Right cardiac atrium (tissue), 5 donors: ENCODE data around the gene ABCE1. TPM values are rescaled to one million over a fixed set of nuclear protein-coding genes. Genes with fewer than 3 reads are reported as not detected.

Experiments used
- ATAC-seq, 2 donors: fragments of 200-7000 bp; cut with Tn5 transposase; one replicate each; pipeline versions ENCODE4 v1.8.0 to v1.9.1; 2020; ENCODE audit warnings: moderate library complexity in 2 of 2, mild to moderate bottlenecking in 1 of 2
- DNase-seq, 3 donors: peaks; one replicate each; pipeline ENCODE4 v3.0.0-alpha.2; 2020
- H3K27ac ChIP-seq: one replicate; pipeline ENCODE4 v1.5.1; 2013; ENCODE audit warnings: mild to moderate bottlenecking, low read length, control low read depth, moderate library complexity
- H3K27me3 ChIP-seq: one replicate; pipeline ENCODE4 v1.6.1; 2013; ENCODE audit not compliant: control insufficient read depth, insufficient read depth
- H3K4me1 ChIP-seq: one replicate; pipeline ENCODE4 v1.6.1; 2013; ENCODE audit warnings: low read length; ENCODE audit not compliant: control insufficient read depth, insufficient read depth
- H3K4me3 ChIP-seq: one replicate; pipeline ENCODE4 v1.5.1; 2013; ENCODE audit warnings: low read length, control low read depth
- H3K9me3 ChIP-seq: one replicate; pipeline ENCODE4 v1.6.1; 2013; ENCODE audit warnings: low read length; ENCODE audit not compliant: control insufficient read depth
- WGBS: extraction: QIAGEN DNeasy Blood & Tissue Kit; methylation state at CpG from one replicate; pipeline ENCODE4 v1.1.7; 2013; 5-methylcytosine and 5-hydroxymethylcytosine counted together
- intact Hi-C, 4 donors: fragments of 100-400 bp; cut with DNase I; formaldehyde crosslinking; loops; one replicate each; pipeline versions ENCODE4 v1.11.0 to v1.14.0; 2022 to 2023
- long read RNA-seq, 4 donors: library from polyadenylated mRNA; unstranded; transcript quantifications; one replicate each; pipeline ENCODE4 v2.0.0, GENCODE V29; 2020 to 2021
- polyA plus RNA-seq: library from polyadenylated mRNA; stranded (reverse); fragments of 200-250 nt; gene quantifications from one replicate; pipeline ENCODE4 v1.2.3, GENCODE V29; 2013
- total RNA-seq, 4 donors: library from RNA; stranded (reverse); fragmentation: NEBNext Ultra II Directional; extraction: Animal tissue kit (Norgen Biotek cat#: 25700); gene quantifications; one replicate each; pipeline ENCODE4 v1.2.1, GENCODE V29; 2021
- donor health status: healthy with polysubstance abuse.
- donor health status: DM: no; HTN: yes; CAD: no.
- donor health status: DM: no; HTN: no; CAD: no.
- donor health status: DM: no; HTN: yes; CAD: no; lungs with severe emphysema.
- donor health status: DM: yes; HTN: yes; CAD: no.

The ABCE1 gene
- total RNA-seq (10 to 100 TPM; 29.7 to 41.9 (median 31.5) TPM), polyA plus RNA-seq (15.7 TPM)
- long read RNA-seq, donor 1, transcript ABCE1-201 (18 exons, 3,921 nt), result major isoform, 47 of 61 reads
- long read RNA-seq, donor 1, partial matches to known transcripts, result 7 of 61 reads
- long read RNA-seq, donor 1, other reads (novel, unspliced or antisense), result 7 of 61 reads
- long read RNA-seq, donor 2, transcript ABCE1-201 (18 exons, 3,921 nt), result major isoform, 18 of 27 reads
- long read RNA-seq, donor 2, partial matches to known transcripts, result 1 of 27 reads
- long read RNA-seq, donor 2, other reads (novel, unspliced or antisense), result 8 of 27 reads
- long read RNA-seq, donor 3, transcript ABCE1-201 (18 exons, 3,921 nt), result major isoform, 81 of 115 reads
- long read RNA-seq, donor 3, partial matches to known transcripts, result 11 of 115 reads
- long read RNA-seq, donor 3, other reads (novel, unspliced or antisense), result 23 of 115 reads
- long read RNA-seq, donor 4, transcript ABCE1-201 (18 exons, 3,921 nt), result major isoform, 20 of 23 reads
- long read RNA-seq, donor 4, partial matches to known transcripts, result 0 of 23 reads
- long read RNA-seq, donor 4, other reads (novel, unspliced or antisense), result 2 of 23 reads

DNA sequence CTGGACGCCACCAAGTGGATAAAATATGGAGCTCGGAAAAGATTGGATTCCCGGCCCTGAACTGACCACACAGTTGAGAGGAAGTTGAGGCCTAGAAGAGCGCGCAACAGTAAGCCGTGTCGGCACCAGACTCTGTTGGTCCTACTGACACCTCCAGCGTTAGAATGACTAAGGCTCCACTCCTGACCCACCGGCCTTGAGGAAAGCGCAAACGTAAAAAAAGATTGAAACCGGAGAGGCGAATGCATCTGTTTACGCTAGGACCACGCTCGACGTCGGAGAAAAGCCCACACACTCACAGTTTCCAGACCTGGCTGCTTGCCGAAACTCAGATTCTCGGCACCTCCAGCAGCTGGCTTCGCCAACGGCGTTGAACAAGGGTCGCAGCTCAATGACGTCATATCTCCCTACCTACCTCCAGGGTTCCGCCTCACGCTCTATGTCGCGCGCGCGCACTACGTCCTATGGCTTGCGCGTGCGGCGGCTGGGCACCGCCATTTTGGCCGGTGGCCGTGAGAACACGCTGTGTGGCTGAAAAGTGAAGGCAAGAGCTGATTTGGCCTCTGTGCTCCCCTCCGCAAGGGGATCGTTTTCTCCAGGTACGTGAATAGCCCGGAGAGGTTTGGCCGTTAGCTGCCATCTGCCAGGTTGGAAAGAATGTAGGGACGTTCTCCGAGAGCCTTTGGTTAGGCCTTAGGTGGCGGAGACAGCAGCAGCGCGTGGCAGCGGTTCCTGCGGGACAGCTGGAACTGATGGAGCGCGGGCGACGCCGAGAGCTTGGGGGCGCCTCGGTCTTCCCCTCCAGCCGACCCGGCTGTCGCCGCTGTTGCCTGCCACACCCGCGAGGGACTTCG, at the start of gene ABCE1, which contains the start of gene ANAPC10:
TSS of gene ABCE1 (plus strand) at position 491 of the 854 bp plus-strand sequence. CDS start 6,102 bp downstream, outside the sequence.
TSS of gene ANAPC10 (minus strand) at position 376 of the 854 bp plus-strand sequence. CDS start 2,097 bp downstream, outside the sequence.
- no peaks in the 10 kb centered on the region for H3K27me3 ChIP-seq
- H3K27ac ChIP-seq, result peak within 1 kb of the TSS; percentile 98
- WGBS, result under 1% methylated on average over 67 of the region's 67 CpGs
- peak within 1 kb of the TSS; percentile 96 for H3K4me3 ChIP-seq
- no peaks in the 10 kb centered on the region for H3K9me3 ChIP-seq
- peaks cover 2% of the 10 kb centered on the region for H3K4me1 ChIP-seq
- ATAC-seq, result peak; percentile 99
- peak; percentile 97 to 98 (median 97) for DNase-seq
- intact Hi-C loops, result no loop called here

DNA sequence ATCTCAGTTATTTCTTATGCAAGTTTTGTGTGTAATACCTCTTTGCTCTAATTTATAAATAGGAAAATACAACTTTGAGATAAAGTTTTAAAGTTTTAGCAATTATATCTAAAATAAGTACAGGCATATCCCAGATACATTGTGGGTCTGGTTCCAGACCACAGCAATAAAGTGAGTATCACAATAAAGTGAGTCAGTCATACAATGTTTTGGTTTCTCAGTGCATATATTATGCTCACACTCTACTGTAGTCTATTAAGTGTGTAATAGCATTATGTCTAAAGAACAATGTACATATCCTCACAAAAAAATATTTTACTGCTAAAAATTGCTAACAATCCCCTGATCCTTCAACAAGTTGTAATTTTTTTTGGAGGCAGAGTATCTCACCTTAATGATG, 49.3 kb upstream of the ABCE1 start:
- no peak overlapping the region for H3K4me3 ChIP-seq
- H3K9me3 ChIP-seq, result no peaks in the 10 kb centered on the region
- H3K27ac ChIP-seq, result no peak overlapping the region
- ATAC-seq (no peak), DNase-seq (no peak)
- H3K27me3 ChIP-seq, result no peaks in the 10 kb centered on the region
- no peaks in the 10 kb centered on the region for H3K4me1 ChIP-seq
- intact Hi-C loops, result no loop called here

- intact Hi-C loops, result no loop called here
- ATAC-seq, result no peak
- H3K27me3 ChIP-seq, result no peaks in the 10 kb centered on the region
- H3K4me3 ChIP-seq, result no peak overlapping the region
- 89% methylated on average over 1 of the region's 1 CpG for WGBS
- no peak for DNase-seq
- no peaks in the 10 kb centered on the region for H3K9me3 ChIP-seq
- H3K27ac ChIP-seq, result no peak overlapping the region
- H3K4me1 ChIP-seq, result no peaks in the 10 kb centered on the region
These were observed 48.9 kb upstream of the ABCE1 start for GRCh38 chr4:145049241-145049640.

- Histone ChIP-seq H3K4me1 (no peaks in the 10 kb centered on the region), H3K9me3 (no peaks in the 10 kb centered on the region), H3K4me3 (no peak overlapping the region), H3K27ac (no peak overlapping the region), H3K27me3 (no peaks in the 10 kb centered on the region)
- DNase-seq (no peak), ATAC-seq (no peak)
- WGBS, result 93% methylated on average over 5 of the region's 5 CpGs
- intact Hi-C loops, result loop anchor here in 1 of 4 donors (10.0 kb wide), 1 partner anchor 881 kb away; no protein-coding TSS in a partner anchor
These were observed 42.4 kb upstream of the ABCE1 start for GRCh38 chr4:145055533-145056257.

DNA sequence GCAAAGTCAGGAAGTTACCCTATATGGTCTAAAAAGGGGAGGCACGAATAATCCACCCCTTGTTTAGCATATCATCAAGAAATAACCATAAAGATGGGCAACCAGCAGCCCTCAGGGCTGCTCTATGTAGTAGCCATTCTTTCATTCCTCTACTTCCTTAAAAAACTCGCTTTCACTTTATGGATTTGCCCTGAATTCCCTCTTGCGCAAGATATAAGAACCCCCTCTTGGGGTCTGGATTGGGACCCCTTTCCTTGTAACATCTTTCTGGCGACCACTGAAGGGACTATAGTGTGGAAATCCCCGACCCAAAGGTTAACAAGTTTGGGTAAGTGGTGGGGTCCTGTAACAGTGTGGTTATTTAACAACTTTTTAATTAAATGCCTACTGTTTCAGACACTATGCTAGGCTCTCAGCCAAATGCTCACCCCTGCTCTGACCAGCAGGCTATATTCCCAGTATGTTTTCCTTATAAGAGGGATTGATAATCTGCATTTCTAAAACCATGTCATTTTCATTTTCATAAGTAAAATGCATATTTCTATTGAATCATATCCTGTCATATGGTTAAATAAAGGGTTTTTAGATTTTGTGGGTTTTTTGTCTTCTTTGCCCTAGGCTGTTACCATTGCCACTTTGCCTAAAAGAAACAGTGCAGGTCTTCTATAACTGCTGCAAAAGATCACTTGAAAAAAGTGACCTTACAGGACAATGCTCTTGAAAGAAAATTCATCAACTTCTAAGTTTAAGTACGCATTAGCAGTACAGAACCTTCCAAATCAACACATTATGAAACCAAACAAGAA, 41.6 kb upstream of the ABCE1 start:
- Histone ChIP-seq H3K27me3 (no peaks in the 10 kb centered on the region), H3K4me1 (no peaks in the 10 kb centered on the region), H3K27ac (no peak overlapping the region), H3K4me3 (no peak overlapping the region), H3K9me3 (no peaks in the 10 kb centered on the region)
- 93% methylated on average over 6 of the region's 6 CpGs for WGBS
- DNase-seq (no peak), ATAC-seq (no peak)
- intact Hi-C loops, result loop anchor here in 1 of 4 donors (10.0 kb wide), 1 partner anchor 882 kb away; no protein-coding TSS in a partner anchor

DNA sequence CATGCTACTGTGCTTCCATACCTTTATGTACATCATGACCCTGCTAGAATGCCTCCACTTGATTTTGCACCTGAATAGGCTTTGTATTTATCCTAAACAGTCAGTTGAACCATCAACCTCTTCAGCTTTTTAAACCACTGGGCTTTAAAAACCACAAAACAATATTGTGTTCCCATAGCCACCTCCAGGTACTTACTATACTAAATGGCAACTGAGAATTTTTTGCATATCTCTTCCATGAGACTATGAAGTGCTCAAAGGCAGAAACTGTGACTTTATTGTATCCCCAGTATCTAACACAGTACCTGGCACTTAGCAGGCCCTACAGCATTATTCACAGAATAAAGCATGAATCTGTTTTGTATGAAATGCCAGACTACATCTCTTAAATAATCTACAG, 39.9 kb upstream of the ABCE1 start:
- Histone ChIP-seq H3K9me3 (no peaks in the 10 kb centered on the region), H3K27ac (no peak overlapping the region), H3K4me1 (no peaks in the 10 kb centered on the region), H3K27me3 (no peaks in the 10 kb centered on the region), H3K4me3 (no peak overlapping the region)
- DNase-seq, result no peak
- no peak for ATAC-seq
- intact Hi-C loops, result loop anchor here in 1 of 4 donors (10.0 kb wide), 1 partner anchor 883 kb away; no protein-coding TSS in a partner anchor

GRCh38 chr4:145061318-145061920, 36.7 kb upstream of the ABCE1 start:
- H3K4me3 ChIP-seq, result no peak overlapping the region
- no peaks in the 10 kb centered on the region for H3K9me3 ChIP-seq
- no peak overlapping the region for H3K27ac ChIP-seq
- DNase-seq, result no peak
- H3K27me3 ChIP-seq, result no peaks in the 10 kb centered on the region
- ATAC-seq, result peak in 1 of 2 donors; percentile 41
- WGBS, result 50% methylated on average over 6 of the region's 6 CpGs
- H3K4me1 ChIP-seq, result no peaks in the 10 kb centered on the region
- intact Hi-C loops, result loop anchor here in 2 of 4 donors (10.0 kb wide), 1 partner anchor 887 kb away; no protein-coding TSS in a partner anchor

DNA sequence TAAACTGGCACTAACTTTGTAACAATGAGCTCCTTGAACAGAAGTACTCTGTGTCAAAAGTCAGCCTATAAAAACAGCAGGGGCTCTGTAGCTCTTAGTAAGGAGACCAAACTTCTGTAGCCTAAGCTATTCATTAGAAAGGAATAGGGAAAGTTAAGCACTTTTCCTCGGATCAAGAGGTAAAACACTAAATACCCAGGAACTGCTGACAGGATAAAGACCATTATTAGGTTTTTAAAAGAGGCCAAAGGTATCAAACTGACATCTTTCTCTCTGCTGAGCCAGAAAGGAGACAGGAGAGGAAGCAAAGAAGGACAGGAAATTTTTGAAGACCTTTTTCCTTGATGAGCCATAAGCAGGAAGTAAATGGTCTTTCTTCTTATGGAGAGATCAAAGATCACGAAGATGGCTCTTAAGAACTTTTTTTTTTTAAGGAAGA, 32.0 kb upstream of the ABCE1 start:
- WGBS, result 51% methylated on average over 2 of the region's 2 CpGs
- ATAC-seq (no peak), DNase-seq (no peak)
- H3K4me1 ChIP-seq, result no peaks in the 10 kb centered on the region
- no peak overlapping the region for H3K27ac ChIP-seq
- intact Hi-C loops, result loop anchor here in 2 of 4 donors (10.0 kb wide), 1 partner anchor 891 kb away; no protein-coding TSS in a partner anchor
- H3K9me3 ChIP-seq, result no peaks in the 10 kb centered on the region
- no peaks in the 10 kb centered on the region for H3K27me3 ChIP-seq
- H3K4me3 ChIP-seq, result no peak overlapping the region

- Histone ChIP-seq H3K27me3 (no peaks in the 10 kb centered on the region), H3K9me3 (no peaks in the 10 kb centered on the region)
- intact Hi-C loops, result loop anchor here in 2 of 4 donors (10.0 kb wide), 1 partner anchor 895 kb away; no protein-coding TSS in a partner anchor
These were observed 28.8 kb upstream of the ABCE1 start for GRCh38 chr4:145069361-145069760.

More at GRCh38 chr4:145069361-145069760, 28.8 kb upstream of the ABCE1 start:
- Histone ChIP-seq H3K4me1 (no peaks in the 10 kb centered on the region), H3K4me3 (no peak overlapping the region), H3K27ac (no peak overlapping the region)
- WGBS, result 87% methylated on average over 3 of the region's 3 CpGs
- DNase-seq, result no peak
- no peak for ATAC-seq
